Smooth muscle cell of trachea (primary cell): ENCODE measurements around the gene POLR1F. TPM values are rescaled to one million over a fixed set of nuclear protein-coding genes. Genes with fewer than 3 reads are reported as not detected.

Experiments used
- total RNA-seq: library from RNA; depleted of rRNA; stranded (reverse); fragments of >200 nt; gene quantifications from 2 replicates; pipeline ENCODE4 v1.2.1, GENCODE V29; 2014

The POLR1F gene, protein sequence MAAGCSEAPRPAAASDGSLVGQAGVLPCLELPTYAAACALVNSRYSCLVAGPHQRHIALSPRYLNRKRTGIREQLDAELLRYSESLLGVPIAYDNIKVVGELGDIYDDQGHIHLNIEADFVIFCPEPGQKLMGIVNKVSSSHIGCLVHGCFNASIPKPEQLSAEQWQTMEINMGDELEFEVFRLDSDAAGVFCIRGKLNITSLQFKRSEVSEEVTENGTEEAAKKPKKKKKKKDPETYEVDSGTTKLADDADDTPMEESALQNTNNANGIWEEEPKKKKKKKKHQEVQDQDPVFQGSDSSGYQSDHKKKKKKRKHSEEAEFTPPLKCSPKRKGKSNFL
- 12.7 and 17.6 TPM in 2 replicates for total RNA-seq

DNA sequence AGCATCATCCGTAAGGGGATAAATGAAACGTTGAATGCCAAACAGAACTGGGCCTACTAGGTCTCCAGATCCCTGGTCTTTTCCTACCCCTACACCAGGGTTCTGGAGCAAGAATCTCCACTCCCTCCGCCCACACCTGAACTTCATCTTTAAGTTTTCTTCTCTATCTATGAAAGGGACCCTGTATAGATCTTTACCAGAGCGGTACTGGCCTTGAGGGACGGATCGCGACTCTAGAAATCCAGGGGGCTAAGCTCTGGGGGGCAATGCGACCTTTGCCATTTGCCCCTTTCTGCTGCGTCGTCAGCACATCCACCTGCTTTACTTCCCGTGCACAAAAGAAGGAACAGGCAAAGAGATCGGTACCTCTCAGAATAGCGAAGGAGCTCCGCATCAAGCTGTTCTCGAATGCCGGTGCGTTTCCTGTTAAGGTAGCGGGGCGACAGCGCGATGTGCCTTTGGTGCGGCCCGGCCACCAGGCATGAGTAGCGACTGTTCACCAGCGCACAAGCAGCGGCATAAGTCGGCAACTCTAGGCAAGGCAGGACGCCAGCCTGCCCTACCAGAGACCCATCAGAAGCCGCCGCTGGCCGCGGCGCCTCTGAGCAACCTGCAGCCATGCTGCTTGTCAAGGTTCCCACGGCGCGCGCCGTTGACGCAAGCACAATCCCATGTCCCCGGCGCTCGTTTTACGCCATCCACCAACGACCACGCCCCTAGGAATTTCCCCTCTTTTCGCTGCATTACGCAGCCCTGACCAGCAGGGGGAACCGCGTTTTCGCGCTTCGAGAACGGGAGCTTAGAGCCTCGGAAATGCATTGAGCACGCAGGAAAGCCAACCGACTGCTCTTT lies at the start of gene POLR1F:
POLR1F (minus strand) TSS at position 641 of the 852 bp plus-strand sequence; CDS start at position 620, 21 bp downstream.

Other genes starting within 250 kb of the POLR1F start
- gene TMEM196, start 64.6 kb upstream of the POLR1F start, total RNA-seq, result not detected in 2 replicates